ENCODE measurements around the gene KIAA1671.
"Not testable (repeated sequence)": the region's sequence is repeated elsewhere in the genome, so short reads cannot be mapped to it uniquely, and the experiment has no call there.

The KIAA1671 gene

GRCh38 chr22:24951942-24952836 is at the start of gene KIAA1671:
Gene KIAA1671, plus strand, starts transcription at chr22:24952716. Its CDS starts 75,284 bp downstream, at chr22:25028000.
- no peak for DNase-seq

DNA sequence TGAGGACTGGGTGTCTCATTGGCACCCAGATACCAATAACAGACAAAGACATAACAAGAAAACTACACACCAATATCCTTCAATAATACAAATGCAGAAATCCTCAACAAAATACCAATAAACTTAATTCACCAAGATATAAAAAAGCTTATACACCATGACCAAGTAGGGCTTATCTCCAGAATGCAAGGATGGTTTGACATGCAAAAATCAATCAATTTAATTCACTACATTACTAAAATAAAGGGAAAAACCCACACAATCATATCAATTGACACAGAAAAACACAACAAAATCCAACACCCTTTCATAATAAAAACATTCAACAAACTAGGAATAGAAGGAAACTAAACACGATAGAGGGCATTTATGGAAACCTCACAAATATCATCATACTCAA is 46.6 kb upstream of the KIAA1671 start:
- DNase-seq, result no peak

DNA sequence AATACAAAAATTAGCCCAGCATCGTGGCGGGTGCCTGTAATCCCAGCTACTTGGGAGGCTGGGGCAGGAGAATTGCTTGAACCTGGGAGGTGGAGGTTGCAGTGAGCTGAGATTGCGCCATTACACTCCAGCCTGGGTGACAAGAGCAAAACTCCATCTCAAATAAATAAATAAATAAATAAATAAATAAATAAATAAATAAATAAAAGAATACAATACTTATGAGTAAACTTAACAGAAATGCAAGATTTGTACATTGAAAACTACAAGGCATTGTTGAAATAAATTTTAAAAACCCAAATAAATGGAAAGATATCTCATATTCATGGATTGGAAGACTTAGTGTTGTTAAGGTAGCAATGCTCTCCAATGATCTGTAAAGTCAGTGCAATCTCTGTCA is 45.4 kb upstream of the KIAA1671 start:
- DNase-seq, result not testable (repeated sequence)

GRCh38 chr22:24920029-24920428 is 32.5 kb upstream of the KIAA1671 start:
- DNase-seq, result no peak

DNA sequence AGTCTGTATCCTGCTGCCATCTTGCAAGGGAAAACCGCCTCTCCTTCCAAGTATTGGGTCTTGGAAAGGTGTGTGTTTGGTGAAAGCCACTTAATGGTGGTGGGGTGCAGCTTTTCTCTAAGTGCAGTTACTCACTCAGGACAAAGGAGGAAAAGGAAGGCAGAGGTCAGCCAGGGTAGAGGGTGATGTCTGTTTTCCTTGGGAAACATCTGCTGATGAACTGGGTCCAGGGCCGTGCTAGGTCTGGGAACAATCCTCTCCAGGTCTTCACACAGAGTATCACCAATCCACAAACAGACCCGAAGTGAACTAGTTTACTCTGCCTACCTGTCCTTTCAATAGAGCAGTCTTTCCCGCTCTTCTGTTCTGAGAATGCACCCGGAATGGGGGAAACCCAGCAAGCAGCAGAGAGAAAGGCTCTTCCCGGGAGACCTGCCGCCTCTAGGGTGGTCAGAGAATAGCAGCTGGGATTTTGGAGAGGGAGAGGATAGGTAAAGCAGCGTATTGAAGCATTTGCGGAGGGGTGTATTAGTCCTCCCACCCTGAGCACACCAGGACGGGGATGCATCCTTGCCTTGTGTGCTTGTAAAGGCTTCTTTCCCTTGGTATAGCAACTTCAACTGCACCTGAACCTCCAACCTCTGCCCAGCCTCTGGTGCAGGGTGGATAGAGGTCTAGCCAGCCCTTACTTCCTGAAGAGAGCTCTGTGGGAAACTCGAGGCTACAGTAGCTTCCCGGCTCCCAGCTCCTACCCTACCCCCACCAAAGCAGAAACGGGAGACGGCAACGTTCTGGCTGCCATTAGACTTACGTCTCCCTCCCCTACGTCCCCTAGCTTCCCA is 26.7 kb upstream of the KIAA1671 start:
- no peak for DNase-seq

DNA sequence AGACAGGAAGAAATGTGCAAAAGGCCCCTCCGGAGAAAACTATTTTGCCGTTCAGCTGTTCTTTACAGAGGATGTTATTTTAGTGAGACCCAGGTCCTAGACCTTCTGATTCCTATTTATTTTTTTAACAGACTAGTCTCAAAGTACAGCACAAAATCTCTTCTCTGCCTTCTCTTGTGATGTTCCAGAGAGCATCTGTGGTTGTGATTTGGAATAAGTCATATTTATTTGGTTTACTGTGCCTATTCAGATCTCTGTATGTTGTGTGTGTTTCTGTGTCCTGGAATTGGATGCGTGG is 26.1 kb upstream of the KIAA1671 start:
- DNase-seq, result no peak

GRCh38 chr22:24926849-24927579 is 25.5 kb upstream of the KIAA1671 start:
- DNase-seq, result no peak

GRCh38 chr22:24928322-24928721 is 24.2 kb upstream of the KIAA1671 start:
- no peak for DNase-seq

DNA sequence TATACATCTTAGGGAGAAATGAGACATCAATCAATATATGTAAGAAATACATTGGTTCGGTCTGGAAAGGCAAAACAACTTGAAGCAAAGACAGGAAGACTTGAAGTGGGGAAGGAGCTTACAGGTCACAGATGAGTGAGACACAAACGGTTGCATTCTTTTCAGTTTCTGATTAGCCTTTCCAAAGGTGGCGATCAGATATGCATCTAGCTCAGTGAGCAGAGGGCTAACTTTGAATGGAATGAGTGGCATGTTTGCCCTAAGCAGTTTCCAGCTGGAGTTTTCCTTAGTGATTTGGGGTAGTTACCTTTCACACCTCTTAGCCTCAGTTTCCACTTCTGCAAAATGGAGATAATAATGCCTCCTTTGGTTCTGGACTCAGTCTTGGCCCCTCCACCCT is 21.8 kb upstream of the KIAA1671 start:
- no peak for DNase-seq

DNA sequence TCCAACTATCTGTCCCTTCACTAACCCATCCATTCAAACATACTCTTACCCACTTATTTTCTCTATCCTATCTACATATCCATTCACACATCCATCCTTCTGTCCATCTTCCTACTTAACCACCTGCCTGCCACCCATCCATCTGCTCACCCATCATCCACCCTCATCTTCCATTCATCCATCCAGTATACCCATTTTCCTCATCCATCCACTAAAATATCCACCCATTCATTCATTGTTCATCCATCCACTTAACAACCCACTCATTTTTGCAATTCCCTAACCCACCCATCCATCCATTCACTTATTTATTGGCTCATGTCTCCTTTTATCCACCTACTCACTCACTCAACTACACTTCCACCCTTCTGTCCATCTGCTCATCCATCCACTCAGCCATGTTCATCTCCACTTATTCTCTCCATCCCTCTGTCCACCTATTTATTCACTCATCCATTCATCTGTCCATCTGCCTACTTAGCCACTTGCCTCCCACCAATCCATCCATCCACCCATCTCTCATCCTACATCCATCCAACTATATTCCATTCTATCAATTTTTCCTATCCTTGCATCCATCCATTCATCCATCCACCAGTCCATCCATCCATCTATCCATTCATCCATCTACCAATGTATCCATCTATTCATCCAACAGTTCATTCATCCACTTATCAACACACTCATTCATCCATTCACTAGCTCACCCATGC is 16.6 kb upstream of the KIAA1671 start:
- no peak for DNase-seq

DNA sequence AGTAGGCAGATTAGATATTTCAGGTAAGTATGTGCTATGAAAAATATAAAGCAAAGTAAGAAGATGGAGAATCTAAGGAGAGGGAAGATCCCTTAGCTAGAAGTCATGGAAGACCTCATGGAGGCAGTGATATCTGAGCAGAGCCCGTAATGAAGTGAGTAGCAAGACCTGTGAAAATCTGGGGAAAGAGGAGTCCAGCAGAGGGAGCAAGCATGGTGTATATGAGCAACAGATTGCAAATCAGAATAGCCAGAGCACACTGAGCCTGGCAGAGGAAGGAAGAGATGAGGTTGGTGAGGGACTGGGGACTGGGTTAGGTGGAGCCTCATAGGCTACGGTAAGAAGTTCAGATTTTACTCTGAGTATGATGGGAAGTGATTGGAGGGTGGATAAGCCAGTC is 15.4 kb upstream of the KIAA1671 start:
- DNase-seq, result no peak

GRCh38 chr22:24938741-24939341 is 13.7 kb upstream of the KIAA1671 start:
- peak; percentile 33 for DNase-seq

GRCh38 chr22:24942301-24942700 is 10.2 kb upstream of the KIAA1671 start:
- no peak for DNase-seq

DNA sequence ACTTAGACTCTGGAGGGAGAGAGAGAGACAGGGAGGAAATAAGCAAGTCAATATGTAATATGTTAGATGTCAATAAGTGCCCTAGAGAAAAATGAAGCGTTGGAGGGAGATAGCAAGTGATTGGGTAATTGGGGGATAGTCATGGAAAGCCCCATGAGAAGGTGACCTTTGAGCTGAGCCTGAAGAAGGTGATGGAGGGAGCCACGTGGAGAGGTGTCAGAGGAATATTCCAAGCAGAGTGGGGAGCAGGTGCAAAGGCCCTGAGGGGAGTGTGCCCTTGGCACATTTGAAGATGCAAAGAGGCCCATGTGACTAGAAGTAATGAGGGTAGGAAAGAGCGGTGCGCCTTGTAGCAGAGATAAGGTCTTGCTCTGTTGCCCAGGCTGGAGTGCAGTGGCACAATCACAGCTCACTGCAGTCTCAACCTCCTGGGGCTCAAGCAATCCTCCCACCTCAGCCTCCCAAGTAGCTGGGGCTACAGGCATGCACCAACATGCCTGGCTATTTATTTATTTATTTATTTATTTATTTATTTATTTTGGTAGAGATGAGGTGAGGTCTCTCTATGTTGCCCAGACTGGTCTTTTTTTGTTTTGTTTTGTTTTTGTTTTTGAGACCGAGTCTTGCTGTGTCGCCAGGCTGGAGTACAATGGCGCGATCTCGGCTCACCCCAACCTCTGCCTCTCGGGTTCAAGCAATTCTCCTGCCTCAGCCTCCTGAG is 8.1 kb upstream of the KIAA1671 start:
- no peak for DNase-seq

DNA sequence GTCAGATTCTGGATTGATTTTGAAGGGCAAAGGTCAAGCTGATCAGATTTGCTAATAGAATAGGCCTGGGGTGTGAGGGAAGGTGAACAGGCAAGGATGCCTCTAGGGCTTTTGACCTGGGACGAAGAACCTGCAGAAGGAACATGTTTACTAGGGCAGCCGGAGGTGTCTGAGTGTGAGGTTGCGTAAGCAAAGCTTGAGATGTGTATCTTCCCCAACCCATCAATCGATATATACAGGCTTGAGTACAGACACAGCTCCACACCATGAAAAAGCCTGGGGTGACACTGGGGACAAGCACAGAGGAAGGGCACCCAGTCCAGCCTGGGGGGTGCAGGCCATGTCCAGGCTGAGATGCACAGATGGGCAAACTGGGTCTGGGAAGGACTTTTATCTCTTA is 7.1 kb upstream of the KIAA1671 start:
- no peak for DNase-seq

GRCh38 chr22:24947383-24947782 is 5.1 kb upstream of the KIAA1671 start:
- no peak for DNase-seq

DNA sequence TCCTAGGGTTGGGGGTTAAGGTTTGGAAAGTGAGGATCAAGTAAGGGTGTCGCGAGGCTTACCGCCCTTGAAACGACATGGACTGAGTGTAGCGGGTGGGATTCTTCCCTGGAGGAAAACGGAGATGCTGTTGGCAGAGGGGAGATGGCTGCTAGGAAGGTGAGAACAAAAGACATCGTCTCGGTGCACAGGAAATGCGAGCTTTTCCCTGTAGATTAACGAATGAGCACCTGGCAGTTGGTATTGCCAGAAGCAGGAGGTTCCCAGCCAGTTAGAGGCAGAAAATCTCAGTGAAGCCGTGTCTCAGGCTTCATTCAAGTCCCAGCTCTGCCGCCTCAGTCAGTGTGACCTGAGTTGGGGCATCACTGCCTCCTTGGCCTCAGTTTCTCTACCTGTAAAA is 4.6 kb upstream of the KIAA1671 start:
- DNase-seq, result peak; percentile 40

- DNase-seq, result no peak
These were observed 3.9 kb upstream of the KIAA1671 start for GRCh38 chr22:24948356-24949202.

DNA sequence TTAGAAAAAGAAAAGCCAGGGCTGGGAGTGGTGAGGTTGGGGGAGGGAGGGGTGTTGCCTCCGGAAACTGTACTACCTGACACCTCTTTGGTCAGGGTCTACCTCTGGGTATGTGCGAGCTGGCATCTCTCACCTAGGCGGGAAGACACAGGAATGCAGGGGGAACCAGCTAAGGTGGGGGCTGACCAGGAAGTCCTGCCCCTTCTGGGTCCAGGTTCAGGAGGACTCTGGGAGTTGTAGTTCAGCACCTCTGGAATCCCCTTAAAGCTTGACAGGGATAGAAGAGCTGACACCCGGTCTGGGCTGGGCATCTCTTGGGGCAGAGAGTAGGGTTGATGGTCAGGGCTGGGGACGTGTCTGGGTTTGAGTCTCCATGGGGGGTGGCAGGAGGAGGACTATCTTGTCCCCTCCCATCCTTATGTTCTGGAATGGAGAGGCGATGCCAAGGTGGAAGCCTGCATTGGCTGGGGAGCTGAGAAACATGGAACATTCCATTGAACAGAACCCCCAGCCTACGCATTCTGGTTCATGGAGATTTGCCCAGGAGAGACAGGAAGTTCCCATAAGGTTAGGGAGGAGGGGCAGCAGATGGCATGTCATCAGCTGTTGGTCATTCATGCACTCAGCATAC is 2.1 kb upstream of the KIAA1671 start:
- DNase-seq, result no peak

GRCh38 chr22:24952837-24953383 is 394 bp downstream of the KIAA1671 start:
- no peak for DNase-seq

All from NCI-H2029 treated with DMSO at 0.1 percent for 48 hours (cell line).